GM12874 (cell line): Measurements from ENCODE around the gene MAEA.

Source experiments
- CTCF ChIP-seq: IDR thresholded peaks from 2 replicates; pipeline ENCODE4 v1.5.1; 2011; ENCODE audit warnings: low read depth, mild to moderate bottlenecking, control low read depth, low read length, moderate library complexity; ENCODE audit not compliant: insufficient read depth

The MAEA gene

GRCh38 chr4:1381181-1381621, 91.5 kb downstream of the MAEA start:
- no peak for TF ChIP-seq CTCF

- no peak for TF ChIP-seq CTCF
Observed at GRCh38 chr4:1381944-1382541, 92.4 kb downstream of the MAEA start.

- TF ChIP-seq CTCF: no peak
Observed at GRCh38 chr4:1382776-1383727, 93.4 kb downstream of the MAEA start.

GRCh38 chr4:1383728-1384591, 94.3 kb downstream of the MAEA start:
- no peak for TF ChIP-seq CTCF

GRCh38 chr4:1384675-1385372, 95.1 kb downstream of the MAEA start:
- TF ChIP-seq CTCF: no peak

GRCh38 chr4:1385373-1386340, 96.0 kb downstream of the MAEA start:
- no peak for TF ChIP-seq CTCF
